GM19467 (cell line): ENCODE measurements around the gene CT47A1.
"Not testable (repeated sequence)": the region's sequence is repeated elsewhere in the genome, so short reads cannot be mapped to it uniquely, and the experiment has no call there.

Experiments used
- ATAC-seq: cut with Tn5 transposase; IDR thresholded peaks from one replicate; pipeline ENCODE4 v1.9.1; 2021; ENCODE audit warnings: mild to moderate bottlenecking, moderate library complexity; ENCODE audit not compliant: unreplicated experiment

The CT47A1 gene

GRCh38 chrX:120985660-120986059 lies at the start of gene CT47A1:
TSS of gene CT47A1 (minus strand) at chrX:120985760. CDS start at chrX:120985529, 231 bp downstream.
- ATAC-seq, result not testable (repeated sequence)

- ATAC-seq, result no peak
These were observed 47.0 kb upstream of the CT47A1 start for GRCh38 chrX:121032531-121032930.

- ATAC-seq, result no peak
These were observed 44.5 kb upstream of the CT47A1 start for GRCh38 chrX:121030083-121030482.

DNA sequence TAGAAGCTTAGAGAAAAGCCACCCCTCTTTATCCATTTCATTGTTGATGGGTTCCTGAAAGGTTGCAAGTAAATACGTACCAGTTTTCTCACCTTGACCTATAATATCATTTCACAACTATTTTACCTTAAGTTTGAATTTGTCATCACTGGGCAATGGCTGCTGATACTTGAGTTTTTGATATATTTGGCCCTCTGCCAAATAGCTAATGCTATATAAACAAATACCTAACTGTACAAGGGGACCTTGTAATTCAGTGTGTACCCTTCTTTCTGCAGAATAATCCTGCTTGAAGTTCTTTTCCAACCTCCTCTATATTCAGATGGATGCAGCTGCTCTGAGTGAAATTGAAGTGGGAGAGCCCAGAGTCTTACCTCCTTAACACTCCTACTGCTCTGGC lies 42.9 kb upstream of the CT47A1 start:
- no peak for ATAC-seq

DNA sequence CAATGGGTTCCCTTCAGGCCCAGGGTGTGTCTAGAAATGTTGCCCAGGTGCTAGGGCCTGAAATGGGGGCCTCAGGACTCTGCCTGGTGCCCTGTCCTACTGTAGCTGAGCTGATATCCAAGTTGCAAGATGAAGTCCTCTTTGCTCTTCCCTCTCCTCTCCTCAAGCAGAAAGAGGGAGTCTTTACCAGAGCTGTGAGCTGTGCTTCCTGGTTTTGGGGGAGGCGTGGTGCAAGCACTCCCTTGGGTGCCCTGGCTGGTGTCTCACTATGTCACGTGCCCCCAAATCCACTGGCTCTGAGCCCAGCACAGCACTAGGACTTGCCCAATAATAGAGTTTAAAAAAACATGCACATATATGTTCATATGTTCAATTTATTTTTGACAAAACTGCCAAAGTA lies 29.3 kb upstream of the CT47A1 start:
- ATAC-seq, result no peak

DNA sequence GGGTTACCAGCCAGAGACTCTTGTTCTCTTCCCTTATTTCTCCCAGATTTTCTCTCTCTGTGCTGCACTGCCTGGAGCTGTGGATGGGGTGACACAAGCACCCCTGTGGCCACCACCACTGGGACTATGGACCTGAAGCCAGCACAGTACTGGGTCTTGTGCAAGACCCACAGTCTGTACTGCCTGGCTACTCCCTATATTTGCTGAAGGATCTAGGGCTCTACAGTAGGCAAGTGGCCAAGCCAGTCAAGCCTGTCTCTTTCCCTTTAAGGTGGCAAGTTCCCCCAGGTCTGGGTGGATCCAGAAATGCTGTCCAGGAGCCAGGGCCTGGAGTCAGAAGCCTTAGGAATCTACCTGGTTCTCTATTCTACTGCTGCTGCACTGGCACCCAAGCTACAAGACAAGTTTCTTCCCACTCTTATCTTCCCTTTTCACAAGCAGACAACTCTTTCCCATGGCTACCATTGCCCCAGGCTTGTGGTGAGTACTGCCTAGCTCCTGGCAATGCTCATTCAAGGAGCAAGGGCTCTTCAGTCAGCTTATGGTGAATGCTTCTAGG lies 28.4 kb upstream of the CT47A1 start:
- ATAC-seq, result no peak

GRCh38 chrX:121011254-121011653 lies 25.7 kb upstream of the CT47A1 start:
- ATAC-seq, result no peak

- no peak for ATAC-seq
These were observed 24.7 kb upstream of the CT47A1 start for GRCh38 chrX:121010218-121010617.

DNA sequence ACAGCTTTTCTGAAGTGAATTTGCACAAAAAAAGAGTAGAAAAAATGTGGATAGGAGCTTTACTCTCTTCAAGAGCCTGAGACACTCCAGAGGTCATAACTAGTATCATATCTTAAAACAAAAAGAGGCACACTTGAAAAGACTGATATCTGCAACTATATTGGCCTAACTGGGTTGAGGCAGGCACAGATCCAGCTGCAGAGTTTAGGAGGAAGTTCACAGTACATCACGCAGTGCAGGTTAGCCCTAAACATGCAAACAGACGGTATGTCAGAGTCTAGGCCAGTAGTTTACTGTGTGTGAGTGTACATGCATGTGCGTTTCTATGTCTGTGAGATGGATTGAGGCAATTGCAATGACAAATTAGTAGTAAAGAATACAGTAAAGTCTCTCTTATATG lies 24.2 kb upstream of the CT47A1 start:
- no peak for ATAC-seq

GRCh38 chrX:121008920-121009319 lies 23.4 kb upstream of the CT47A1 start:
- ATAC-seq, result no peak

GRCh38 chrX:121000589-121000988 lies 15.0 kb upstream of the CT47A1 start:
- no peak for ATAC-seq

- no peak for ATAC-seq
These were observed 13.9 kb upstream of the CT47A1 start for GRCh38 chrX:120999413-120999812.

- ATAC-seq, result not testable (repeated sequence)
These were observed 29.1 kb downstream of the CT47A1 start, which contains the start of gene CT47A7 for GRCh38 chrX:120956500-120956899. TSS of gene CT47A7 (minus strand) at chrX:120956600. CDS start at chrX:120956345, 255 bp downstream.
